IMR-90 (cell line): ENCODE measurements around the gene ZBTB25. TPM values are rescaled to one million over a fixed set of nuclear protein-coding genes. Genes with fewer than 3 reads are reported as not detected.

ENCODE experiments used
- ATAC-seq: fragments of 200-7000 bp; cut with Tn5 transposase; 2 replicates; pipeline ENCODE4 v1.9.1; 2020; ENCODE audit warnings: low read depth, mild to moderate bottlenecking, moderate library complexity
- BruUV-seq: library from RNA; stranded (reverse); fragments of 400-500 nt; replicated peaks from 2 replicates; lab custom pipeline; 2021; lab: Mats Ljungman, UMichigan
- CTCF ChIA-PET: fragments of 300-600 bp; formaldehyde crosslinking; extraction: SDS; loops from one replicate; lab custom pipeline; 2021; ENCODE audit warnings: antibody characterized with exemption; lab: Yijun Ruan, JAX
- POLR2A ChIA-PET: fragments of 300-600 bp; sonication (Branson Sonifier 250); formaldehyde crosslinking; loops from one replicate; lab custom pipeline; 2022; ENCODE audit warnings: antibody characterized with exemption; ENCODE audit not compliant: unreplicated experiment; lab: Charles Lee
- DNase-seq: peaks from one replicate; pipeline ENCODE4 v3.0.0; 2013
- H2AFZ ChIP-seq: replicated peaks from 2 replicates; pipeline ENCODE3; 2013; ENCODE audit warnings: low read length, mild to moderate bottlenecking; ENCODE audit not compliant: poor library complexity
- H2AK5ac ChIP-seq: 2 replicates; pipeline ENCODE4 v1.6.1; 2013; ENCODE audit warnings: low read depth, low read length, inconsistent platforms
- H2AK9ac ChIP-seq: replicated peaks from 2 replicates; pipeline ENCODE3; 2013; ENCODE audit warnings: mild to moderate bottlenecking, low read depth, low read length, moderate library complexity; ENCODE audit not compliant: poor library complexity
- H2BK120ac ChIP-seq: 2 replicates; pipeline ENCODE4 v1.6.1; 2013; ENCODE audit warnings: low read depth, low read length, inconsistent platforms
- H2BK15ac ChIP-seq: 3 replicates; pipeline ENCODE4 v1.6.1; 2013; ENCODE audit warnings: low read depth, low read length, inconsistent platforms
- H2BK20ac ChIP-seq: 2 replicates; pipeline ENCODE4 v1.6.1; 2013; ENCODE audit warnings: low read depth, mild to moderate bottlenecking, inconsistent platforms, low read length, moderate library complexity
- H2BK5ac ChIP-seq: 2 replicates; pipeline ENCODE4 v1.6.1; 2013; ENCODE audit warnings: mild to moderate bottlenecking, low read depth, low read length, inconsistent platforms; ENCODE audit not compliant: poor library complexity, severe bottlenecking
- H3K14ac ChIP-seq: replicated peaks from 2 replicates; pipeline ENCODE4 v1.6.1; 2013; ENCODE audit warnings: low read depth, low read length, inconsistent platforms
- H3K18ac ChIP-seq: 2 replicates; pipeline ENCODE4 v1.6.1; 2013; ENCODE audit warnings: low read depth, low read length, control low read depth
- H3K23ac ChIP-seq: 2 replicates; pipeline ENCODE4 v1.6.1; 2013; ENCODE audit warnings: low read depth, low read length, inconsistent platforms
- H3K27ac ChIP-seq: 2 replicates; pipeline ENCODE4 v1.5.1; 2013; ENCODE audit warnings: mild to moderate bottlenecking, control low read depth, low read length; ENCODE audit not compliant: insufficient read depth
- H3K27me3 ChIP-seq: 2 replicates; pipeline ENCODE4 v1.6.1; 2013; ENCODE audit warnings: low read length; ENCODE audit not compliant: control insufficient read depth, insufficient read depth
- H3K36me3 ChIP-seq: 2 replicates; pipeline ENCODE4 v1.6.1; 2013; ENCODE audit warnings: low read length, mixed read lengths; ENCODE audit not compliant: control insufficient read depth, insufficient read depth
- H3K4ac ChIP-seq: 2 replicates; pipeline ENCODE4 v1.6.1; 2013; ENCODE audit warnings: low read depth, low read length, inconsistent platforms
- H3K4me1 ChIP-seq: 2 replicates; pipeline ENCODE4 v1.6.1; 2013; ENCODE audit warnings: low read length, mixed read lengths; ENCODE audit not compliant: control insufficient read depth, insufficient read depth
- H3K4me2 ChIP-seq: 2 replicates; pipeline ENCODE4 v1.6.1; 2013; ENCODE audit warnings: low read depth, mild to moderate bottlenecking, control low read depth, low read length, moderate library complexity
- H3K4me3 ChIP-seq: 2 replicates; pipeline ENCODE4 v1.5.1; 2013; ENCODE audit warnings: low read depth, mild to moderate bottlenecking, control low read depth, low read length, moderate library complexity; ENCODE audit not compliant: insufficient read depth
- H3K56ac ChIP-seq: 2 replicates; pipeline ENCODE4 v1.6.1; 2013; ENCODE audit warnings: low read length, inconsistent platforms; ENCODE audit not compliant: insufficient read depth; ENCODE audit errors: extremely low read depth
- H3K79me1 ChIP-seq, 2 experiments: 2 replicates each; pipeline ENCODE4 v1.6.1; 2013; ENCODE audit warnings: low read length in 2 of 2, inconsistent platforms in 1 of 2, low read depth in 1 of 2
- H3K9ac ChIP-seq: 2 replicates; pipeline ENCODE4 v1.6.1; 2013; ENCODE audit warnings: low read depth, low read length, control low read depth
- H3K9me1 ChIP-seq: 2 replicates; pipeline ENCODE4 v1.6.1; 2013; ENCODE audit warnings: low read length, inconsistent platforms; ENCODE audit not compliant: insufficient read depth
- H3K9me3 ChIP-seq: 2 replicates; pipeline ENCODE4 v1.6.1; 2013; ENCODE audit warnings: low read length; ENCODE audit not compliant: control insufficient read depth, insufficient read depth
- H4K20me1 ChIP-seq: 2 replicates; pipeline ENCODE4 v1.6.1; 2013; ENCODE audit warnings: low read length, inconsistent platforms; ENCODE audit not compliant: insufficient read depth
- H4K5ac ChIP-seq: 2 replicates; pipeline ENCODE4 v1.6.1; 2013; ENCODE audit warnings: mild to moderate bottlenecking, low read depth, low read length, control low read depth
- H4K8ac ChIP-seq, 2 experiments: 2 replicates each; pipeline ENCODE4 v1.6.1; 2013; ENCODE audit warnings: low read depth in 2 of 2, low read length in 2 of 2, control low read depth in 1 of 2, inconsistent platforms in 1 of 2
- H4K91ac ChIP-seq: 2 replicates; pipeline ENCODE4 v1.6.1; 2013; ENCODE audit warnings: low read depth, low read length, inconsistent platforms; ENCODE audit not compliant: insufficient read depth
- CTCF ChIP-seq: conservative IDR thresholded peaks from 2 replicates; pipeline ENCODE4 v1.5.1; 2012; ENCODE audit warnings: mild to moderate bottlenecking, low read depth, low read length, improper control_type of control experiment
- WGBS, 2 experiments: methylation state at CpG; one replicate each; pipeline versions ENCODE4 v1.1.5 to v1.1.7; 2013; ENCODE audit warnings: missing lambda C conversion rate in 2 of 2; ENCODE audit not compliant: insufficient read length in 1 of 2; ENCODE audit errors: extremely low coverage in 2 of 2; 5-methylcytosine and 5-hydroxymethylcytosine counted together
- dilution Hi-C: fragments of 300-500 bp; cut with HindIII; formaldehyde crosslinking; loops from one replicate; pipeline ENCODE4 v1.14.3; 2018; ENCODE audit warnings: low sequenced_read_pairs; ENCODE audit not compliant: unreplicated experiment
- in situ Hi-C: fragments of 300-500 bp; cut with MboI; formaldehyde crosslinking; loops from 3 replicates; pipeline ENCODE4 v1.14.3; 2019; ENCODE audit warnings: low sequenced_read_pairs, inconsistent platforms, mixed read lengths
- intact Hi-C: fragments of 100-400 bp; cut with micrococcal nuclease; formaldehyde crosslinking; loops from 2 replicates; pipeline ENCODE4 v1.10.0; 2022
- polyA plus RNA-seq, 3 experiments: library from polyadenylated mRNA; depleted of rRNA; stranded (reverse); fragments of >200 nt; gene quantifications; 2 replicates each; pipeline ENCODE4 v1.2.3, GENCODE V29; 2012; ENCODE audit warnings: low replicate concordance in 1 of 3
- total RNA-seq: library from RNA; depleted of rRNA; stranded (reverse); fragments of >200 nt; gene quantifications from 2 replicates; pipeline ENCODE4 v1.2.3, GENCODE V29; 2012

The ZBTB25 gene
- total and polyA plus RNA-seq, 2 of the 4 experiments (the other 2 are of a cell fraction): 4.4 to 6.6 TPM

GRCh38 chr14:64405295-64405694 is 98.3 kb downstream of the ZBTB25 start:
- no TSS peak for BruUV-seq
- Histone ChIP-seq H3K56ac (no peak overlapping the region), H2BK15ac (no peak overlapping the region), H3K23ac (no peak overlapping the region), H3K36me3 (peaks cover 2% of the 10 kb centered on the region; the same call in 1 of the 2 replicates), H3K27me3 (no peaks in the 10 kb centered on the region), H2AK5ac (no peak overlapping the region), H3K4ac (no peak overlapping the region), H4K8ac (no peak overlapping the region), H3K4me2 (no peak overlapping the region), H3K9me1 (no peaks in the 10 kb centered on the region; the same call in 1 of the 2 replicates), H4K5ac (no peak overlapping the region), H3K27ac (no peak overlapping the region), H3K9me3 (no peaks in the 10 kb centered on the region), H2BK120ac (no peak overlapping the region), H3K14ac (no peak overlapping the region), H4K20me1 (no peaks in the 10 kb centered on the region), H3K79me1 (peaks cover 3 to 8% of the 10 kb centered on the region in 2 experiments; a peak in 3 of 4 replicates), H3K4me1 (no peaks in the 10 kb centered on the region), H2BK5ac (no peak overlapping the region), H3K18ac (no peak overlapping the region), H3K9ac (no peak overlapping the region), H4K91ac (no peak overlapping the region), H2AK9ac (no peak overlapping the region), H2BK20ac (no peak overlapping the region), H2AFZ (no peak overlapping the region), H3K4me3 (no peak overlapping the region)
- ChIA-PET CTCF (no interaction called here), POLR2A (no interaction called here)
- in situ Hi-C loops: no loop called here
- ATAC-seq: no peak
- no peak for DNase-seq
- dilution Hi-C loops: no loop called here
- TF ChIP-seq CTCF: no peak
- intact Hi-C loops: no loop called here
- WGBS, 2 experiments: no CpG with 5 or more reads among the region's 4 CpGs
